Trophoblast cell (in vitro differentiated cells and primary cell): ENCODE data around the gene FNDC3B.

Source experiments
- DNase-seq, 2 donors: peaks; one replicate each; pipeline ENCODE4 v3.0.0-alpha.2; 2016
- H2AFZ ChIP-seq: 2 replicates; pipeline ENCODE4 v1.6.1; 2013; ENCODE audit warnings: low read length, moderate library complexity, mild to moderate bottlenecking; ENCODE audit not compliant: insufficient read depth, poor library complexity
- H2AK5ac ChIP-seq: 2 replicates; pipeline ENCODE4 v1.6.1; 2013; ENCODE audit warnings: mild to moderate bottlenecking, low read length
- H2BK120ac ChIP-seq: 2 replicates; pipeline ENCODE4 v1.6.1; 2013; ENCODE audit warnings: low read length, mild to moderate bottlenecking, moderate library complexity; ENCODE audit not compliant: insufficient read depth, poor library complexity
- H2BK12ac ChIP-seq: 2 replicates; pipeline ENCODE4 v1.6.1; 2013; ENCODE audit warnings: mild to moderate bottlenecking, low read length, moderate library complexity
- H2BK5ac ChIP-seq: 2 replicates; pipeline ENCODE4 v1.6.1; 2013; ENCODE audit warnings: low read length, low read depth, moderate library complexity, mild to moderate bottlenecking; ENCODE audit not compliant: poor library complexity
- H3K14ac ChIP-seq: 2 replicates; pipeline ENCODE4 v1.6.1; 2013; ENCODE audit warnings: mild to moderate bottlenecking, low read length
- H3K18ac ChIP-seq: 2 replicates; pipeline ENCODE4 v1.6.1; 2013; ENCODE audit warnings: mild to moderate bottlenecking, low read length
- H3K23ac ChIP-seq: 2 replicates; pipeline ENCODE4 v1.6.1; 2013; ENCODE audit warnings: low read length
- H3K27ac ChIP-seq: 2 replicates; pipeline ENCODE4 v1.5.1; 2013; ENCODE audit warnings: low read depth, mild to moderate bottlenecking, inconsistent platforms, low read length, moderate library complexity
- H3K27me3 ChIP-seq: 2 replicates; pipeline ENCODE4 v1.6.1; 2013; ENCODE audit warnings: inconsistent platforms, mild to moderate bottlenecking, low read length, moderate library complexity; ENCODE audit not compliant: insufficient read depth
- H3K36me3 ChIP-seq, 2 experiments: 1 replicate in 1 of 2; 2 replicates in 1 of 2; pipeline ENCODE4 v1.6.1; 2013; ENCODE audit warnings: low read length in 2 of 2, mild to moderate bottlenecking in 2 of 2, moderate library complexity in 1 of 2; ENCODE audit not compliant: insufficient read depth in 2 of 2, control insufficient read depth in 1 of 2
- H3K4ac ChIP-seq: 2 replicates; pipeline ENCODE4 v1.6.1; 2013; ENCODE audit warnings: low read depth, mild to moderate bottlenecking, low read length, moderate library complexity
- H3K4me1 ChIP-seq, 2 experiments: 1 replicate in 1 of 2; 2 replicates in 1 of 2; pipeline ENCODE4 v1.6.1; 2013; ENCODE audit warnings: low read length in 2 of 2, mild to moderate bottlenecking in 2 of 2, moderate library complexity in 1 of 2; ENCODE audit not compliant: insufficient read depth in 2 of 2, control insufficient read depth in 1 of 2
- H3K4me2 ChIP-seq: 2 replicates; pipeline ENCODE4 v1.6.1; 2013; ENCODE audit warnings: inconsistent platforms, mild to moderate bottlenecking, low read length, moderate library complexity
- H3K4me3 ChIP-seq: 2 replicates; pipeline ENCODE4 v1.5.1; 2013; ENCODE audit warnings: mild to moderate bottlenecking, low read depth, low read length, inconsistent platforms
- H3K79me1 ChIP-seq: one replicate; pipeline ENCODE4 v1.6.1; 2013; ENCODE audit warnings: low read length
- H3K79me2 ChIP-seq: 2 replicates; pipeline ENCODE4 v1.6.1; 2013; ENCODE audit warnings: low read length, mild to moderate bottlenecking; ENCODE audit not compliant: control insufficient read depth, insufficient read depth, poor library complexity
- H3K9ac ChIP-seq: 2 replicates; pipeline ENCODE4 v1.6.1; 2013; ENCODE audit warnings: mild to moderate bottlenecking, low read length
- H3K9me3 ChIP-seq: 2 replicates; pipeline ENCODE4 v1.6.1; 2013; ENCODE audit warnings: low read depth, mild to moderate bottlenecking, control low read depth, inconsistent platforms, low read length; ENCODE audit not compliant: insufficient read depth
- H4K12ac ChIP-seq: 2 replicates; pipeline ENCODE4 v1.6.1; 2013; ENCODE audit warnings: low read depth, mild to moderate bottlenecking, low read length, moderate library complexity
- H4K8ac ChIP-seq: 2 replicates; pipeline ENCODE4 v1.6.1; 2013; ENCODE audit warnings: low read depth, mild to moderate bottlenecking, low read length, moderate library complexity
- H4K91ac ChIP-seq: one replicate; pipeline ENCODE4 v1.6.1; 2013; ENCODE audit warnings: low read depth, mild to moderate bottlenecking, low read length, moderate library complexity
- WGBS: extraction: QIAGEN DNeasy Blood & Tissue Kit; methylation state at CpG from one replicate; pipeline ENCODE4 v1.1.7; 2013; ENCODE audit warnings: missing lambda C conversion rate; ENCODE audit not compliant: insufficient read length, insufficient coverage; ENCODE audit errors: extremely low coverage; 5-methylcytosine and 5-hydroxymethylcytosine counted together

The FNDC3B gene

GRCh38 chr3:172394692-172395091 lies 355.3 kb downstream of the FNDC3B start:
- Histone ChIP-seq H3K9ac (no peak overlapping the region), H2BK5ac (no peak overlapping the region), H2AFZ (no peak overlapping the region), H4K91ac (no peak overlapping the region), H3K23ac (no peak overlapping the region), H3K9me3 (no peaks in the 10 kb centered on the region), H3K4me3 (no peak overlapping the region), H3K36me3 (peaks cover 4 to 7% of the 10 kb centered on the region in 2 experiments), H3K79me1 (no peaks in the 10 kb centered on the region), H2BK12ac (no peak overlapping the region), H2AK5ac (no peak overlapping the region), H3K4me2 (no peak overlapping the region), H3K4ac (no peak overlapping the region), H3K14ac (no peak overlapping the region), H4K12ac (no peak overlapping the region), H3K4me1 (no peaks in the 10 kb centered on the region), H2BK120ac (no peak overlapping the region), H3K27me3 (no peaks in the 10 kb centered on the region), H3K18ac (no peak overlapping the region), H3K27ac (no peak overlapping the region), H3K79me2 (no peaks in the 10 kb centered on the region), H4K8ac (no peak overlapping the region)
- no peak for DNase-seq
- WGBS: no CpG with 5 or more reads among the region's 2 CpGs

GRCh38 chr3:172396400-172396799 lies 357.0 kb downstream of the FNDC3B start:
- Histone ChIP-seq H3K27me3 (no peaks in the 10 kb centered on the region), H3K14ac (no peak overlapping the region), H2BK120ac (no peak overlapping the region), H3K27ac (no peak overlapping the region), H2BK5ac (no peak overlapping the region), H3K79me2 (no peaks in the 10 kb centered on the region), H4K12ac (no peak overlapping the region), H4K8ac (no peak overlapping the region), H2BK12ac (no peak overlapping the region), H3K23ac (no peak overlapping the region), H3K4me3 (no peak overlapping the region), H2AFZ (no peak overlapping the region), H3K4me1 (no peaks in the 10 kb centered on the region), H3K79me1 (no peaks in the 10 kb centered on the region), H4K91ac (no peak overlapping the region), H3K4ac (no peak overlapping the region), H3K36me3 (peaks cover 4 to 5% of the 10 kb centered on the region in 2 experiments), H3K9me3 (no peaks in the 10 kb centered on the region), H3K9ac (no peak overlapping the region), H2AK5ac (no peak overlapping the region), H3K4me2 (no peak overlapping the region), H3K18ac (no peak overlapping the region)
- no CpG with 5 or more reads among the region's 7 CpGs for WGBS
- DNase-seq: no peak

DNA sequence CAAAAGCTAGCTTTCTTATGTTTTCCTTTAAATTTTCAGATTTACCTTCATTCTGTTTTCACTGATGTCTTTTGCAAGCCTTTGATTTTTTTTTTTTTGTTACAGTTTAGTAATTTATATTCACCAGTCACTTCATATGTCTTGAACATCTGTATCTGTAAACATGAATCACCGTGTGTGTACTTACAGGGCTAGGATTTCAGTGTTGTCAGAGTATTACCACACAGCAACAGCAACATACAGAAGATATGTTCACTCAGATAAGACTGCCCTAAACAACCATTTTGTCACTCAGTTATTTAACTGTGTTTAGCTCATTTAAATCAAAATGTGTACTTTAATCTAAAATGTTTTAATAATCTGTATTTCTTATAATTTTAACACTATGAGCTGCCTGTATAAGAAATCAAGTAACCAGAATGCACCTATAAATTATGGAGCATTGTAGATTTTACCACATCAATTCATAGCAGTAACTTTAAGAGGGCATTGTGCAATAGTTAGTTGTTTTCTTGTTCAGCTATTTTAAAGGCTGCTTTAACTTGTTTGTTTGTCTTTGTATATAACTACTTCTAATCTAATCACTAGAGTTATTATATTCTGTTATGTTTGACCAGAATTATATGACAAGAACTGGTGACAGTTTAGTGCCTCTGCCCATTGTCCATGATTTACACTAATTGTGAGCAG lies 358.5 kb downstream of the FNDC3B start:
- Histone ChIP-seq H3K9ac (no peak overlapping the region), H3K18ac (no peak overlapping the region), H3K23ac (no peak overlapping the region), H4K91ac (no peak overlapping the region), H3K9me3 (no peaks in the 10 kb centered on the region), H2BK120ac (no peak overlapping the region), H3K4me1 (no peaks in the 10 kb centered on the region), H2BK5ac (no peak overlapping the region), H3K79me2 (no peaks in the 10 kb centered on the region), H3K4me3 (no peak overlapping the region), H3K4ac (no peak overlapping the region), H3K36me3 (peaks cover 4 to 5% of the 10 kb centered on the region in 2 experiments), H2BK12ac (no peak overlapping the region), H2AK5ac (no peak overlapping the region), H2AFZ (no peak overlapping the region), H3K4me2 (no peak overlapping the region), H3K14ac (no peak overlapping the region), H4K12ac (no peak overlapping the region), H3K27ac (no peak overlapping the region), H3K27me3 (no peaks in the 10 kb centered on the region), H4K8ac (no peak overlapping the region), H3K79me1 (no peaks in the 10 kb centered on the region)
- DNase-seq: no peak
- WGBS: no CpG with 5 or more reads among the region's 1 CpG

DNA sequence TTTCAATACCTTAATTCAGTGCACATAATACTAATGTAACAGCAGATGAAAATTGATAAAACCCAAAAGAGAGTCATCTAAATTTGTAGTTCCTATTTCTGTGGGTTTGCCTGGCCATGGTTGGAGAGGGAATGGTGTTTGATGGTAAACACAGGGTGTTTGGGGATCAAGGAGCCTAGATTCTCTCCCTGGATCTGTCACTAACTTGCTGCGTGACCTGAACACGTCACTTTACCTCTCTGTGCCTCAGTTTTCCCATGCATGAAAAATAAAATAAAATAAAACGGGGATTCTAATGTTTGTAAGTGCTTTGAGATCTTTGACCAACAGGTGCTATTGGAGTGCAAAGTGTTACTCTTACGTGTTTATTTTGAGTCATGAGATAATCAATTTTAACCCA lies 359.1 kb downstream of the FNDC3B start:
- no peaks in the 10 kb centered on the region for H3K27me3 ChIP-seq
- no peak overlapping the region for H3K18ac ChIP-seq
- H3K4me2 ChIP-seq: no peak overlapping the region
- no peak overlapping the region for H3K9ac ChIP-seq
- peaks cover 4 to 5% of the 10 kb centered on the region in 2 experiments for H3K36me3 ChIP-seq
- H3K4me1 ChIP-seq: no peaks in the 10 kb centered on the region
- H3K4ac ChIP-seq: no peak overlapping the region
- H2AFZ ChIP-seq: no peak overlapping the region
- H3K14ac ChIP-seq: no peak overlapping the region
- no peak overlapping the region for H4K8ac ChIP-seq
- no peaks in the 10 kb centered on the region for H3K79me2 ChIP-seq
- H3K27ac ChIP-seq: no peak overlapping the region
- no peak for DNase-seq
- H2BK5ac ChIP-seq: no peak overlapping the region
- no peak overlapping the region for H3K4me3 ChIP-seq
- H3K9me3 ChIP-seq: no peaks in the 10 kb centered on the region
- no peak overlapping the region for H2BK120ac ChIP-seq
- no peak overlapping the region for H2AK5ac ChIP-seq
- no peak overlapping the region for H4K12ac ChIP-seq
- no peaks in the 10 kb centered on the region for H3K79me1 ChIP-seq
- H3K23ac ChIP-seq: no peak overlapping the region
- no peak overlapping the region for H2BK12ac ChIP-seq
- no peak overlapping the region for H4K91ac ChIP-seq
- no CpG with 5 or more reads among the region's 4 CpGs for WGBS
